ENCODE measurements around the gene GATD1. TPM values are rescaled to one million over a fixed set of nuclear protein-coding genes. Genes with fewer than 3 reads are reported as not detected.
A peak's percentile ranks its signal among the peaks of the same experiment; 100 is the strongest.

The GATD1 gene
- total and polyA plus RNA-seq, 10 of the 15 experiments (the other 5 are each of a cell fraction or from before 2014, with no cell fraction given): 1.2 to 92.6 (median 22.3) TPM

- Histone ChIP-seq H2AFZ (ENCODE audit: control insufficient read depth, low read depth, low read length) (no peak overlapping the region), H3K27me3 (replicated peaks in 1 of 2; ENCODE audit: control insufficient read depth in 2 of 2, insufficient read depth in 2 of 2, low read length in 1 of 2) (no peaks in the 10 kb centered on the region), H3K4me2 (ENCODE audit: control insufficient read depth, insufficient read depth) (no peak overlapping the region), H3K9ac (ENCODE audit: control insufficient read depth, insufficient read depth, low read length) (no peak overlapping the region), H3K4me3 (no peak overlapping the region), H3K27ac (ENCODE audit: control insufficient read depth, insufficient read depth) (no peak overlapping the region), H3K79me2 (ENCODE audit: control insufficient read depth, insufficient read depth, low read length) (no peaks in the 10 kb centered on the region), H3K4me1 (ENCODE audit: control insufficient read depth, insufficient read depth, low read length) (peaks cover 7% of the 10 kb centered on the region), H3K36me3 (ENCODE audit: control insufficient read depth in 2 of 2, insufficient read depth in 2 of 2, low read length in 1 of 2) (no peaks in the 10 kb centered on the region; a peak in 1 of 4 replicates), H3K9me3 (replicated peaks; ENCODE audit: control insufficient read depth, insufficient read depth, low read length) (no peaks in the 10 kb centered on the region), H4K20me1 (ENCODE audit: control insufficient read depth, insufficient read depth) (no peaks in the 10 kb centered on the region)
- in situ Hi-C loops (cut with MboI) (no loop called here), intact Hi-C loops (cut with micrococcal nuclease; ENCODE audit: unreplicated experiment) (no loop called here)
- FAIRE-seq: no peak
- DNase-seq (ENCODE audit: low read depth, low spot score): no peak
- ChIA-PET POLR2A (no interaction called here), SMC1A (ENCODE audit: uncharacterized antibody, unreplicated experiment) (no interaction called here), RAD21 (ENCODE audit: unreplicated experiment) (interaction anchor here (1.1 kb wide), 1 partner anchor 9 kb away, joined by 3 read pairs; no protein-coding TSS in a partner anchor), CTCF (no interaction called here)
- BruUV-seq (replicated peaks): no TSS peak
- TF ChIP-seq HDAC2 (IDR thresholded peaks at IDR 0.05): no peak
- TF ChIP-seq POLR2A (IDR thresholded peaks at IDR 0.05; ENCODE audit: low read depth, low read length): 0 out of 2 replicates have a peak, but pooled peaks have one; percentile 11
- WGBS (ENCODE audit: insufficient coverage, insufficient replicate concordance, low lambda C conversion rate, missing lambda C conversion rate): 70% methylated on average over 24 of the region's 24 CpGs
- no peak for ATAC-seq
Observed at GRCh38 chr11:786235-787083, 9.2 kb upstream of the GATD1 start.

- in situ Hi-C loops (cut with MboI): no loop called here
- Histone ChIP-seq H3K4me2 (ENCODE audit: control insufficient read depth, insufficient read depth) (no peak overlapping the region), H3K9me3 (replicated peaks; ENCODE audit: control insufficient read depth, insufficient read depth, low read length) (no peaks in the 10 kb centered on the region), H3K27me3 (replicated peaks in 1 of 2; ENCODE audit: control insufficient read depth in 2 of 2, insufficient read depth in 2 of 2, low read length in 1 of 2) (no peaks in the 10 kb centered on the region), H3K9ac (ENCODE audit: control insufficient read depth, insufficient read depth, low read length) (no peak overlapping the region), H4K20me1 (ENCODE audit: control insufficient read depth, insufficient read depth) (no peaks in the 10 kb centered on the region), H3K27ac (ENCODE audit: control insufficient read depth, insufficient read depth) (no peak overlapping the region), H3K4me1 (ENCODE audit: control insufficient read depth, insufficient read depth, low read length) (0 out of 2 replicates have a peak, but pooled peaks cover under 1% of the 10 kb centered on the region), H3K79me2 (ENCODE audit: control insufficient read depth, insufficient read depth, low read length) (no peaks in the 10 kb centered on the region), H2AFZ (ENCODE audit: control insufficient read depth, low read depth, low read length) (no peak overlapping the region), H3K36me3 (ENCODE audit: control insufficient read depth in 2 of 2, insufficient read depth in 2 of 2, low read length in 1 of 2) (no peaks in the 10 kb centered on the region), H3K4me3 (no peak overlapping the region)
- RAD21 ChIA-PET (ENCODE audit: unreplicated experiment): no interaction called here
- POLR2A ChIA-PET: interaction anchor here (0.6 kb wide), 1 partner anchor 14 kb away, joined by 3 read pairs; no protein-coding TSS in a partner anchor
- BruUV-seq (replicated peaks): no TSS peak
- ATAC-seq (no peak), FAIRE-seq (no peak), DNase-seq (ENCODE audit: low read depth, low spot score) (no peak)
- intact Hi-C loops (cut with micrococcal nuclease; ENCODE audit: unreplicated experiment): no loop called here
- TF ChIP-seq, protein P1, sequence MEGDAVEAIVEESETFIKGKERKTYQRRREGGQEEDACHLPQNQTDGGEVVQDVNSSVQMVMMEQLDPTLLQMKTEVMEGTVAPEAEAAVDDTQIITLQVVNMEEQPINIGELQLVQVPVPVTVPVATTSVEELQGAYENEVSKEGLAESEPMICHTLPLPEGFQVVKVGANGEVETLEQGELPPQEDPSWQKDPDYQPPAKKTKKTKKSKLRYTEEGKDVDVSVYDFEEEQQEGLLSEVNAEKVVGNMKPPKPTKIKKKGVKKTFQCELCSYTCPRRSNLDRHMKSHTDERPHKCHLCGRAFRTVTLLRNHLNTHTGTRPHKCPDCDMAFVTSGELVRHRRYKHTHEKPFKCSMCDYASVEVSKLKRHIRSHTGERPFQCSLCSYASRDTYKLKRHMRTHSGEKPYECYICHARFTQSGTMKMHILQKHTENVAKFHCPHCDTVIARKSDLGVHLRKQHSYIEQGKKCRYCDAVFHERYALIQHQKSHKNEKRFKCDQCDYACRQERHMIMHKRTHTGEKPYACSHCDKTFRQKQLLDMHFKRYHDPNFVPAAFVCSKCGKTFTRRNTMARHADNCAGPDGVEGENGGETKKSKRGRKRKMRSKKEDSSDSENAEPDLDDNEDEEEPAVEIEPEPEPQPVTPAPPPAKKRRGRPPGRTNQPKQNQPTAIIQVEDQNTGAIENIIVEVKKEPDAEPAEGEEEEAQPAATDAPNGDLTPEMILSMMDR (IDR thresholded peaks at IDR 0.05 in 2 of 3, conservative IDR thresholded peaks at IDR 0.05 in 1 of 3; ENCODE audit: control insufficient read depth in 2 of 3, extremely low read depth in 1 of 3, insufficient read depth in 1 of 3, low read depth in 3 of 3, low read length in 3 of 3): peak in 1 of 3 experiments; percentile 19; a peak in 1 of 6 replicates
- TF ChIP-seq FOXK2 (IDR thresholded peaks at IDR 0.05): no peak
- CTCF ChIA-PET: no interaction called here
- SMC1A ChIA-PET (ENCODE audit: uncharacterized antibody, unreplicated experiment): no interaction called here
- 52% methylated on average over 24 of the region's 24 CpGs for WGBS (ENCODE audit: insufficient coverage, insufficient replicate concordance, low lambda C conversion rate, missing lambda C conversion rate)
Observed at GRCh38 chr11:783581-784015, 6.3 kb upstream of the GATD1 start.

Data from GM12878 (cell line).